Measurements from ENCODE around the gene KIF2C. TPM values are rescaled to one million over a fixed set of nuclear protein-coding genes. Genes with fewer than 3 reads are reported as not detected.
"Not testable (repeated sequence)": the region's sequence is repeated elsewhere in the genome, so short reads cannot be mapped to it uniquely, and the experiment has no call there.

Gene KIF2C
- total and polyA plus RNA-seq, 2 donors (not counting 1 experiment from before 2014, with no cell fraction given), result 0.25 to 0.69 TPM

- H3K4me2 ChIP-seq (replicated peaks; ENCODE audit: low read depth, low read length, poor library complexity, severe bottlenecking); H3K27me3 Mint-ChIP-seq; H4K20me1 ChIP-seq (ENCODE audit: control insufficient read depth, insufficient read depth, low read length, poor library complexity, severe bottlenecking); H3K9ac ChIP-seq (ENCODE audit: low read length); H3K4me3 Mint-ChIP-seq; H3K79me2 ChIP-seq (ENCODE audit: control insufficient read depth, insufficient read depth, low read length); DNase-seq; H3K4me3 ChIP-seq (ENCODE audit: control extremely low read depth in 1 of 5, extremely low read depth in 1 of 5, insufficient read depth in 1 of 5, low read depth in 2 of 5, low read length in 4 of 5); intact Hi-C loops (cut with micrococcal nuclease); H3K36me3 ChIP-seq (replicated peaks in 1 of 2; ENCODE audit: control extremely low read depth in 1 of 2, control insufficient read depth in 1 of 2, extremely low read depth in 1 of 2, insufficient read depth in 2 of 2, low read length in 1 of 2); H3K27me3 ChIP-seq (replicated peaks in 1 of 4; ENCODE audit: control extremely low read depth in 1 of 4, control insufficient read depth in 3 of 4, insufficient read depth in 4 of 4, low read length in 3 of 4); ATAC-seq (ENCODE audit: low read depth); H3K27ac Mint-ChIP-seq; H3K9me3 ChIP-seq (ENCODE audit: control extremely low read depth in 1 of 3, control insufficient read depth in 2 of 3, insufficient read depth in 1 of 3, low read length in 2 of 3); H3K27ac ChIP-seq (ENCODE audit: low read length in 2 of 2); H2AFZ ChIP-seq (ENCODE audit: insufficient read depth, low read depth, low read length, poor library complexity, severe bottlenecking); H3K9me3 Mint-ChIP-seq (ENCODE audit: insufficient read depth): not testable (repeated sequence)
- 98% methylated on average over 5 of the region's 9 CpGs for WGBS (ENCODE audit: insufficient coverage)
- H3K4me1 ChIP-seq (ENCODE audit: control insufficient read depth in 2 of 2, insufficient read depth in 2 of 2, low read length in 2 of 2), result peaks cover 22 to 44% of the 10 kb centered on the region in 2 donors
- peaks cover 50% of the 10 kb centered on the region for H3K4me1 Mint-ChIP-seq
- POLR2A ChIA-PET, result interaction anchor here (0.6 to 0.7 kb wide), 4 partner anchors 37 to 508 kb away, joined by 3 to 9 read pairs (median 4); no protein-coding TSS in a partner anchor
- CTCF ChIA-PET, result interaction anchor here (3.3 kb wide), 1 partner anchor 16 kb away, joined by 20 read pairs; the partner anchor contains the start of gene PLK3
These were observed 76.3 kb downstream of the KIF2C start for GRCh38 chr1:44815926-44816325.

DNA sequence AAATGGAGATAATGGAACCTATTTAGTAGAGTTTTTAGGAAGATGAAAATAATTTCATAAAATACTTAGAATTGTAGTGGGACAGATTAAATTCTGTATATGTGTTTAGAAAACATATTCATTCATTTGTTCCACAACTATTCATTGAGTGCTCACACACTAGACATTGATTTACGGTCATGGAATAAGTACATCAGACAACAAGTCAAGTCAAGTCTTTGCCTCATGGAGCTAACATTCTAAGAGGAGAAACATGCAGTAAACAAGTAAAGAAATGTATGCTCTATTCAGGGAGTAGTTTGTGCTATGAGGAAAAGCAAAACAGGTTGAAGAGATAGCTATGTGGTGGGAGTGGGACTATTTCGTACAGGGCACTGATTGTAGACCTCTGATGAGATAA, 77.7 kb downstream of the KIF2C start:
- Histone ChIP-seq H2AFZ (ENCODE audit: insufficient read depth, low read depth, low read length, poor library complexity, severe bottlenecking) (no peak overlapping the region), H3K9me3 (ENCODE audit: control extremely low read depth in 1 of 3, control insufficient read depth in 2 of 3, insufficient read depth in 1 of 3, low read length in 2 of 3) (no peaks in the 10 kb centered on the region), H3K27ac (ENCODE audit: low read length in 2 of 2) (no peak overlapping the region), H3K4me2 (replicated peaks; ENCODE audit: low read depth, low read length, poor library complexity, severe bottlenecking) (no peak overlapping the region), H3K36me3 (replicated peaks in 1 of 2; ENCODE audit: control extremely low read depth in 1 of 2, control insufficient read depth in 1 of 2, extremely low read depth in 1 of 2, insufficient read depth in 2 of 2, low read length in 1 of 2) (no peaks in the 10 kb centered on the region), H3K4me1 (ENCODE audit: control insufficient read depth in 2 of 2, insufficient read depth in 2 of 2, low read length in 2 of 2) (peaks cover 19 to 36% of the 10 kb centered on the region in 2 donors), H3K9ac (ENCODE audit: low read length) (no peak overlapping the region), H3K27me3 (replicated peaks in 1 of 4; ENCODE audit: control extremely low read depth in 1 of 4, control insufficient read depth in 3 of 4, insufficient read depth in 4 of 4, low read length in 3 of 4) (no peaks in the 10 kb centered on the region), H3K79me2 (ENCODE audit: control insufficient read depth, insufficient read depth, low read length) (no peaks in the 10 kb centered on the region), H4K20me1 (ENCODE audit: control insufficient read depth, insufficient read depth, low read length, poor library complexity, severe bottlenecking) (no peaks in the 10 kb centered on the region), H3K4me3 (ENCODE audit: control extremely low read depth in 1 of 5, extremely low read depth in 1 of 5, insufficient read depth in 1 of 5, low read depth in 2 of 5, low read length in 4 of 5) (no peak overlapping the region)
- peak overlapping the region; percentile 41 for H3K4me3 Mint-ChIP-seq
- no peaks in the 10 kb centered on the region for H3K27me3 Mint-ChIP-seq
- H3K4me1 Mint-ChIP-seq, result peaks cover 40% of the 10 kb centered on the region
- no peak for DNase-seq
- peak overlapping the region; percentile 46 for H3K27ac Mint-ChIP-seq
- ATAC-seq (ENCODE audit: low read depth), result no peak
- ChIA-PET CTCF (interaction anchor here (1.0 to 6.7 kb wide), 4 partner anchors 8 to 18 kb away, joined by 3 to 70 read pairs (median 16); partner anchors contain the start of genes BTBD19 and PLK3), POLR2A (interaction anchor here (1.0 to 5.2 kb wide), 3 partner anchors 9 to 17 kb away, joined by 3 to 61 read pairs (median 59); partner anchors contain the start of genes BTBD19, DYNLT4 and PLK3)
- no peak for TF ChIP-seq EZH2 (IDR thresholded peaks at IDR 0.05; ENCODE audit: borderline replicate concordance, insufficient read depth, low read depth, low read length, poor library complexity, severe bottlenecking)
- TF ChIP-seq, protein P1, sequence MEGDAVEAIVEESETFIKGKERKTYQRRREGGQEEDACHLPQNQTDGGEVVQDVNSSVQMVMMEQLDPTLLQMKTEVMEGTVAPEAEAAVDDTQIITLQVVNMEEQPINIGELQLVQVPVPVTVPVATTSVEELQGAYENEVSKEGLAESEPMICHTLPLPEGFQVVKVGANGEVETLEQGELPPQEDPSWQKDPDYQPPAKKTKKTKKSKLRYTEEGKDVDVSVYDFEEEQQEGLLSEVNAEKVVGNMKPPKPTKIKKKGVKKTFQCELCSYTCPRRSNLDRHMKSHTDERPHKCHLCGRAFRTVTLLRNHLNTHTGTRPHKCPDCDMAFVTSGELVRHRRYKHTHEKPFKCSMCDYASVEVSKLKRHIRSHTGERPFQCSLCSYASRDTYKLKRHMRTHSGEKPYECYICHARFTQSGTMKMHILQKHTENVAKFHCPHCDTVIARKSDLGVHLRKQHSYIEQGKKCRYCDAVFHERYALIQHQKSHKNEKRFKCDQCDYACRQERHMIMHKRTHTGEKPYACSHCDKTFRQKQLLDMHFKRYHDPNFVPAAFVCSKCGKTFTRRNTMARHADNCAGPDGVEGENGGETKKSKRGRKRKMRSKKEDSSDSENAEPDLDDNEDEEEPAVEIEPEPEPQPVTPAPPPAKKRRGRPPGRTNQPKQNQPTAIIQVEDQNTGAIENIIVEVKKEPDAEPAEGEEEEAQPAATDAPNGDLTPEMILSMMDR (IDR thresholded peaks at IDR 0.05), result no peak
- no peaks in the 10 kb centered on the region for H3K9me3 Mint-ChIP-seq (ENCODE audit: insufficient read depth)
- WGBS (ENCODE audit: insufficient coverage), result 88% methylated on average over 1 of the region's 2 CpGs
- intact Hi-C loops (cut with micrococcal nuclease), result no loop called here

Small RNAs within 50 kb of the gene (small RNA-seq; reads per million reads assigned to genes)
- gene RNU5D-1 (ENCODE audit: insufficient read length, low read depth, low replicate concordance), result 6.3 reads per million, percentile 75 among the genes with 10 or more reads in this experiment
- 53.9 reads per million, percentile 93 among the genes with 10 or more reads in this experiment for gene RNU5F-1 (ENCODE audit: insufficient read length, low read depth, low replicate concordance)
- gene SNORD38A (ENCODE audit: insufficient read length, low read depth, low replicate concordance), result 31,020 reads per million, percentile 100 among the genes with 10 or more reads in this experiment
- not detected for gene SNORD38B (ENCODE audit: insufficient read length, low read depth, low replicate concordance)
- gene SNORD46 (ENCODE audit: insufficient read length, low read depth, low replicate concordance), result 106 reads per million, percentile 95 among the genes with 10 or more reads in this experiment
- gene SNORD55 (ENCODE audit: insufficient read length, low read depth, low replicate concordance), result not detected

Other genes with a start within 250 kb of the KIF2C start
- gene TMEM53, start 65.4 kb upstream of the KIF2C start, total RNA-seq, result 5.3 and 6.8 TPM in 2 replicates
- 4.7 and 6.5 TPM in 2 replicates for gene TMEM53, start 65.4 kb upstream of the KIF2C start, polyA plus RNA-seq
- 10.2 and 11.4 TPM in 2 replicates for gene ARMH1, start 65.1 kb upstream of the KIF2C start, total RNA-seq
- gene ARMH1, start 65.1 kb upstream of the KIF2C start, polyA plus RNA-seq, result 225 and 253 TPM in 2 replicates
- not detected in 2 replicates for gene RNU5D-1, start 8.7 kb upstream of the KIF2C start, total RNA-seq
- not detected in 2 replicates for gene RNU5D-1, start 8.7 kb upstream of the KIF2C start, polyA plus RNA-seq
- 2,492 and 2,525 TPM in 2 replicates for gene RPS8, start 35.7 kb downstream of the KIF2C start, total RNA-seq
- 3,650 and 4,047 TPM in 2 replicates for gene RPS8, start 35.7 kb downstream of the KIF2C start, polyA plus RNA-seq
- 1.3 and 1.4 TPM in 2 replicates for gene BEST4, start 48.3 kb downstream of the KIF2C start, total RNA-seq
- 0.19 and 0.30 TPM in 2 replicates for gene BEST4, start 48.3 kb downstream of the KIF2C start, polyA plus RNA-seq
- gene PLK3, start 60.5 kb downstream of the KIF2C start, total RNA-seq, result 30.1 and 35.9 TPM in 2 replicates
- 93.5 and 165 TPM in 2 replicates for gene PLK3, start 60.5 kb downstream of the KIF2C start, polyA plus RNA-seq
- 0.39 TPM in 1 of 2 replicates, not detected in the other for gene DYNLT4, start 67.5 kb downstream of the KIF2C start, total RNA-seq
- 0.19 and 0.29 TPM in 2 replicates for gene DYNLT4, start 67.5 kb downstream of the KIF2C start, polyA plus RNA-seq
- 2.2 and 2.3 TPM in 2 replicates for gene BTBD19, start 68.7 kb downstream of the KIF2C start, total RNA-seq
- gene BTBD19, start 68.7 kb downstream of the KIF2C start, polyA plus RNA-seq, result 0.75 and 0.84 TPM in 2 replicates
- gene PTCH2, start 103.4 kb downstream of the KIF2C start, total RNA-seq, result 0.90 and 1.7 TPM in 2 replicates
- 0.56 and 1.3 TPM in 2 replicates for gene PTCH2, start 103.4 kb downstream of the KIF2C start, polyA plus RNA-seq
- 15.0 and 19.0 TPM in 2 replicates for gene EIF2B3, start 246.8 kb downstream of the KIF2C start, total RNA-seq
- gene EIF2B3, start 246.8 kb downstream of the KIF2C start, polyA plus RNA-seq, result 10.3 and 14.9 TPM in 2 replicates

Measured in B cell (primary cell).